HT1080 (cell line): ENCODE measurements around the gene COL4A1. TPM values are rescaled to one million over a fixed set of nuclear protein-coding genes. Genes with fewer than 3 reads are reported as not detected.

Experiments used
- DNase-seq: peaks from one replicate; pipeline ENCODE4 v3.0.0-alpha.2; 2015; ENCODE audit warnings: low read depth
- total RNA-seq: library from RNA; depleted of rRNA; stranded (reverse); fragments of >200 nt; shearing (Covaris generic); gene quantifications from 2 replicates; pipeline ENCODE4 v1.2.3, GENCODE V29; 2014

Gene COL4A1
- total RNA-seq, 1 experiment from 2014 or later = 146 TPM

GRCh38 chr13:110262508-110263291 lies 44.3 kb downstream of the COL4A1 start:
- DNase-seq = no peak

- DNase-seq = no peak
Measured at GRCh38 chr13:110262082-110262436, 44.9 kb downstream of the COL4A1 start.

- no peak for DNase-seq
Measured at GRCh38 chr13:110261166-110262081, 45.5 kb downstream of the COL4A1 start.

- no peak for DNase-seq
Measured at GRCh38 chr13:110259651-110260050, 47.3 kb downstream of the COL4A1 start.

- DNase-seq = peak; percentile 28
Measured at GRCh38 chr13:110258876-110259631, 47.9 kb downstream of the COL4A1 start.

- no peak for DNase-seq
Measured at GRCh38 chr13:110257408-110257807, 49.5 kb downstream of the COL4A1 start.

GRCh38 chr13:110256126-110256905 lies 50.6 kb downstream of the COL4A1 start:
- no peak for DNase-seq

- no peak for DNase-seq
Measured at GRCh38 chr13:110254751-110255553, 52.0 kb downstream of the COL4A1 start.

GRCh38 chr13:110254151-110254679 lies 52.7 kb downstream of the COL4A1 start:
- no peak for DNase-seq

- no peak for DNase-seq
Measured at GRCh38 chr13:110251193-110251819, 55.7 kb downstream of the COL4A1 start.

- DNase-seq = peak; percentile 70
Measured at GRCh38 chr13:110250258-110250891, 56.6 kb downstream of the COL4A1 start.

DNA sequence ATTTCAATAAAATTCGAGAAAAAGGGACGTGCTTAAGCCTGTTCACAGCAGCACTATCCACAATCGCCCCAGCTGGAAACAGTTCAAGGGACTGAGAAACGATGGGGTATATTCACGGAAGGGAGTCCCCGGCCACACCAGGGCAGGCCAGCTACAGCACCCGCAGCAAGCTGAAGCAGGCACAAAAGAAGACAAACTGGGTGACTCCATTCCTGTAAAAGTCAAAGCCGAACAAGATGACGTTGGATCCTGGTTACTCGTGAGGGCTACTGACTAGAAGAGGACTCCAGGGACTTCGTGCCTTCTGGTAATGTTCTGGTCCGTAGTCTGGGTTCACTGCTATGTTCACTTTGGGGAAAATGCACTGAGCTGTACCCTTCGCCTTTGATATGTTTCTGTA lies 57.6 kb downstream of the COL4A1 start:
- DNase-seq = no peak

DNA sequence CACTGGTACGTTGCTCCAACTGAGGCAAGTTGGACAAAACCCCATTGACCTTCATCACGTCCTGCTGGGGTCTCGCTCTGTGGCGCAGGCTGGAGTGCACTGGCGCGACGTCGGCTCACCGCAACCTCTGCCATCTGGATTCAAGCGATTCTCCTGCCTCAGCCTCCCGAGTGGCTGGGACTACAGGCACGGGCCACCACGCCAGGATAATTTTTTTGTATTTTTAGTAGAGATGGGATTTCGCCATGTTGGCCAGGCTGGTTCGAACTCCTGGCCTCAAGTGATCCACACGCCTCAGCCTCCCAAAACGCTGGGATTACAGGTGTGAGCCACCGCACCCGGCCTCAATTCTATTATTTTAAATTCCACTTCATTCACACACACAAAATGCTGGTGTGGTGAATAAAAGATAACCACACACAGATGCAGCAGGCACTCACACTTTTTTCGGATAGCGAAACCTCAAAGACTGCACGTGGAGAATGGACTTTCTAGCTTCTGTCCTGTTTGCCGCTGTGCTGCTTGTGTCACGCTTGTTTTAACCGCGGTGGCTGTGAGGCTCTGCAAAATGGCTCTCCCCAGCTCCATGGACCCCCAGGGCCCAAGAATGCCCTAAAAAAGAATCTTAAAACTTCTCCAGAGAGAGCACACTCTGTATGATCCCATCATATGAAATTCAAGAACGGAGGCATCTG lies 58.4 kb downstream of the COL4A1 start:
- no peak for DNase-seq

DNA sequence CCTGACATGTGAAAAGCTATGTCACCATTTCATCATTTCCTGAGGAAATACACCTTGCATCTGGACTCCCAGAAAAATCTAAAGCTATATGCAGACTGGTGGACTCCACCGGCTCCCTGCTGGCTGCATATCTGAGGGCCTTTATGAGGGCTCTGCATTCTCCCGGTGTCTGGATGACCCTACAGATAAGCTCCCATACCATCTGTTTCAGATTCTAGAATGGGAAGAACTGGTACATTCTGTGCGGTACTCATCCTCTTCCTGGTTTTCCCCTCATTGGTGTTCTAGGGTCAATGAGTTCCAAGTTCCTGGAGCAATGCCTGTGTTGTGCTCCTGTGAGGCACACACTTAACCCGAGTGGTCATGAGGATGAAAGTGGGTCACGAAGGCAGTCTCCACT lies 60.4 kb downstream of the COL4A1 start:
- DNase-seq = no peak

DNA sequence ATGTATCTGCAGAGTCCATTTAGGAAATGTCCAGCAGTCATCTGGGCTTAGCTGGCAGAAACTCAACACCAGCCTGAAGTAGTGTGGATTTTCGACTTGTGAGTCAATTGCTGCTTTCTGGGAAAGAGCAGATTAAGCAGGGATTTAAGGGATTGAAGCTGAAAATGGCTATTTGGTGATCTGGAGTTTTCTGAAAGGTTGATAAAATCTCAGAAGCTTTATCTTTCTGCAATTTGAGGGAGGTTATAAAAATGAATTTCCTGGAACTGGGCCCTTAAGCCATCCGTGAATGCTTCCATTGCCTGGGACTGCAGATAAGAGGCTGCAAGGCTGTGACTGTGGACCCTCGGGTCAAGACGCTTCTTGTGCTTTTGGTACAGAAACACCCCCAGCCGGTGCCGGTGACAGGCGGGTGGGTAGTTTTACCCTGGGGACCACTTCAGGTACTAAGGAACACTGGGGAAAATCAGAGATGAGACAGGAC lies 61.5 kb downstream of the COL4A1 start:
- DNase-seq = no peak

- DNase-seq = no peak
Measured at GRCh38 chr13:110244976-110245375, 62.0 kb downstream of the COL4A1 start.

GRCh38 chr13:110244071-110244830 lies 62.7 kb downstream of the COL4A1 start:
- no peak for DNase-seq
